Measurements from ENCODE around the gene PRKCB. TPM values are rescaled to one million over a fixed set of nuclear protein-coding genes. Genes with fewer than 3 reads are reported as not detected.
A peak's percentile ranks its signal among the peaks of the same experiment; 100 is the strongest.

The PRKCB gene
- polyA plus RNA-seq (2013, experiment 1 of 2; ENCODE audit: insufficient read length) = not detected
- polyA plus RNA-seq (2013, experiment 2 of 2; ENCODE audit: insufficient read length) = 0.01 TPM

- DNase-seq = peak; percentile 23
These were observed at the start of gene PRKCB for GRCh38 chr16:23835390-23836077. TSS of gene PRKCB (plus strand) at chr16:23835983.

GRCh38 chr16:23786964-23787561, 48.7 kb upstream of the PRKCB start:
- DNase-seq = no peak

GRCh38 chr16:23788685-23789084, 47.1 kb upstream of the PRKCB start:
- DNase-seq = no peak

- no peak for DNase-seq
These were observed 40.4 kb upstream of the PRKCB start for GRCh38 chr16:23795378-23795777.

- no peak for DNase-seq
These were observed 38.8 kb upstream of the PRKCB start for GRCh38 chr16:23796941-23797340.

- DNase-seq = peak; percentile 33
These were observed 34.4 kb upstream of the PRKCB start for GRCh38 chr16:23801378-23801777.

- DNase-seq = no peak
These were observed 33.0 kb upstream of the PRKCB start for GRCh38 chr16:23802776-23803175.

GRCh38 chr16:23803591-23804123, 32.1 kb upstream of the PRKCB start:
- peak; percentile 5 for DNase-seq

GRCh38 chr16:23807028-23807427, 28.8 kb upstream of the PRKCB start:
- DNase-seq = no peak

GRCh38 chr16:23821467-23821866, 14.3 kb upstream of the PRKCB start:
- DNase-seq = no peak

GRCh38 chr16:23821875-23822688, 13.7 kb upstream of the PRKCB start:
- no peak for DNase-seq

GRCh38 chr16:23823475-23824384, 12.1 kb upstream of the PRKCB start:
- no peak for DNase-seq

- DNase-seq = no peak
These were observed 10.9 kb upstream of the PRKCB start for GRCh38 chr16:23824909-23825308.

- no peak for DNase-seq
These were observed 9.2 kb upstream of the PRKCB start for GRCh38 chr16:23826528-23827045.

- no peak for DNase-seq
These were observed 8.7 kb upstream of the PRKCB start for GRCh38 chr16:23827057-23827456.

- DNase-seq = no peak
These were observed 6.3 kb upstream of the PRKCB start for GRCh38 chr16:23829454-23829853.

GRCh38 chr16:23830276-23830675, 5.5 kb upstream of the PRKCB start:
- DNase-seq = no peak

- DNase-seq = no peak
These were observed 2.9 kb upstream of the PRKCB start for GRCh38 chr16:23832882-23833281.

GRCh38 chr16:23833504-23833903, 2.3 kb upstream of the PRKCB start:
- DNase-seq = no peak

GRCh38 chr16:23833960-23834685, 1.7 kb upstream of the PRKCB start:
- no peak for DNase-seq

- no peak for DNase-seq
These were observed 258 bp downstream of the PRKCB start for GRCh38 chr16:23836078-23836403.
